ENCODE measurements around the gene MEG3. TPM values are rescaled to one million over a fixed set of nuclear protein-coding genes. Genes with fewer than 3 reads are reported as not detected.

The MEG3 gene
- total RNA-seq, 1 donor from 2014 or later = 219 TPM

DNA sequence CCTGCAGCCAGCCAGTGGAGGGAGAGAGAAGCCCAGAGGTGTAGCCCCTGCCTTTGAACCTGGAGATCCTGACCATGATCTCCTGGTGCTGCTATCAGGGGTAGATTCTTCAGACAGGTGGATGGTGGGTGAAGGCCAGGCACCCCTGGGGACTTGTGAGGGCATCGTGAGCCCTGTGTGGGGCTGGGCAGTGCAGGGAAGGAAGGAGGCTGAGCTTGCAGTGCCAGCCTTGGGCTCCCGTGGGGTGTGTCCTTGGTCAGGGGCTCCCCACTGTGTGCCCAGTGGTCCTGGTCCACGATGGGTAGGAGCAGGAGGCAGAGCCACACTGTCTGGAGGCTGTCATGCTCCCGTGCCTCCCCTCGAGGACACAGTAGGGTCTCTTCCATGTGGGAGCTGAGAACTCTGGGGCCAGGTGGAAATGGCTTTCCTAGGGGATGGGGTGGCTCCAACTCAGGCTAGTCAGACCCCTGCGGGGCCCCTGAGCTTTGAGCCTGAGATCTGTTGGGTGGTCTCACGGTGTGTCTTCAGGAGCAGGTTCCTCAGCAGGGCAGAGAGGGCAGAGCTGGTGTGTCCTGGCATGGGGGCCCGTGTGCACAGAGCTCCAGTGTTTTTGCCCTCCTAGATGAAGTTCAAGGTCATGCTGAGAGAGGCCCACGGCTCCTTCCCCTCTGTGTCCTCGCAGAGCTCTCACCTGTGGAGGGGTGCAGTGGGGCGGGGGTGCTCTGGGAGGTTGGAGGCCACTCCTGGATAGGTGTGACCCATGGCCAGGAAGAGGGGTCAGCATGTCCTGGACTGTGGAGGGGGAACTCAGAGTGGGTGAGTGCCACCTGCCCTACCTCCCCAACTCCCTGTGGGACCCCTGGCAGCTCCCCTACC is 52.6 kb downstream of the MEG3 start:
- DNase-seq (ENCODE audit: extremely low read depth, low read depth, low spot score) = no peak

DNA sequence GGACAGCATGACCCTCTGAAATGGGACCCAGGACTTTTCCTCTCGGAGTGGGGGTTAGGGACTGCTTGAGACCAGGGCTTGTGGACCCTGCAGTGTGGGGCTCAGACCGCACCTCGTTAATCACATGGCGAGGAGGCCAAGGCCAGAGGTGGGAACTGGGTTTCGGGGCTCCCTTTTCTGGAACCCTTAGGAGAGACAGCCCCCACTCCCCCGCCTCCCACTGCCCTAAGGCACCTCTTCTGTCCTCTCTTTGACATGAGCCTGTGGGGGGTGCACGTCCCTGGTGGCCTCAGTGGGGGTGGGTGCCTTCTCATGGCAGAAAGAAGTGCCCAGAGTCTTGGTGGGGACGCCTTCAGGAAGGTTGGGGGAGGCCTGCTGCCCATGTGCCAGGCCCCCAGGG is 53.3 kb downstream of the MEG3 start:
- no peak for DNase-seq (ENCODE audit: extremely low read depth, low read depth, low spot score)

DNA sequence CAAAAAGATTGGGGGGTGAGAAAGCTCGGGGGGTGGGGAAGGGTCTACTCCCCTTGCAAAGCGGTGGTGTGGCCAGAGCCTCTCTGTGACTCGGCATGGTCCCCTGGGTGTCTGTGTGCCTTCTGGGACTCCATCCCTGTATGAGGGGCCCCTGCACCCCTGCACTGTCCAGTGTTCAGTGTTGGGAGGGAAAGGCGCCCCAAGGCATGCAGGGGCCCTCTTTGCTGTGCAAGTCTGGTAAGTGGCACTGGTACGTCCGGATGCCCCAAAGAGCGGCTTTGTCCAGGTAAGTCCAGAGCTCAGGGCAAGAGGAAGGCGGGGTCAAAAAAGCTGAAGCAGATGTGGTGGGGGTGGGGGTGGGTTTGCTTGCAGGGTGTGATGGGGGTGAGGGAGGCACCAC is 53.9 kb downstream of the MEG3 start:
- no peak for DNase-seq (ENCODE audit: extremely low read depth, low read depth, low spot score)

DNA sequence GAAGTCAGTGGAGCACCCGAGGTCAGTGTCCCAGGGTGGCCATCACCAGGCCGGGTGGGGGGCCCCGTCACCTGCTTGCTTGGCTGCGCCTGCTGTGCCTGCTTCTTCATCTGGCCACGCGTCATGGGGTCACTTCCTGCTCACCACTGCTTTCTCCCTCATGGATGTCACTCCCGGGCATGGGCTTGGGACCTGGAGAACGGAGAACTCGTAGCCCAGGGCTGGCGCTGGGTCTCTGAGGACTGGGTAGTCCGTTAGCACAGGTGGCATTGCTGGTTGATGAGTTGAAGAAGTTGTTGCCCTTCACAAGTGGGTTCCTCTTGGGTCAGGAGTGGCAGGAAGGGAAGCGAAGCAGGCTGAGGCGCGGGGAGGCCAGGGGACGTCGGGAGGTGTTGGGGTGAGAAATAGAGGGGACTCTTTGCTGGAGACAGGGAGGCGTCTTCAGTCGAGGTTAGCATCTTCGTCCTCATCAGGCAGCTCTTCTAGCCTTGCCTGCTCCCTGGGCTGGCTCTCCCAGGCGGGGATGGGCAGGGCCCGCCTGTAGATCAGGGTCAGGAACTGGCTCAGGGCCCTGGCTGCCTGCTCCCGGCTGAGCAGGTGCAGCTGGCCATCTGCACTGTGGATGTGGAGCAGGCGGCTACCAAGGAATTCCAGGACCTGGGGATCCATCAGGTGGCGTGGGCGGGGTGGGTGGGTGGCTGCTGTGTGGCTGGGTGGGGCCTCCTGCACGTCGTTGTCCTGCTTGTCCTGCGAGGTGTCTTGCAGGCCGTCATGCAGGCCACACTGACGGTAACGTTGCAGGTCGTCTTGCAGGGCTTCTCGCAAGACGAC is 54.6 kb downstream of the MEG3 start:
- DNase-seq (ENCODE audit: extremely low read depth, low read depth, low spot score) = no peak

DNA sequence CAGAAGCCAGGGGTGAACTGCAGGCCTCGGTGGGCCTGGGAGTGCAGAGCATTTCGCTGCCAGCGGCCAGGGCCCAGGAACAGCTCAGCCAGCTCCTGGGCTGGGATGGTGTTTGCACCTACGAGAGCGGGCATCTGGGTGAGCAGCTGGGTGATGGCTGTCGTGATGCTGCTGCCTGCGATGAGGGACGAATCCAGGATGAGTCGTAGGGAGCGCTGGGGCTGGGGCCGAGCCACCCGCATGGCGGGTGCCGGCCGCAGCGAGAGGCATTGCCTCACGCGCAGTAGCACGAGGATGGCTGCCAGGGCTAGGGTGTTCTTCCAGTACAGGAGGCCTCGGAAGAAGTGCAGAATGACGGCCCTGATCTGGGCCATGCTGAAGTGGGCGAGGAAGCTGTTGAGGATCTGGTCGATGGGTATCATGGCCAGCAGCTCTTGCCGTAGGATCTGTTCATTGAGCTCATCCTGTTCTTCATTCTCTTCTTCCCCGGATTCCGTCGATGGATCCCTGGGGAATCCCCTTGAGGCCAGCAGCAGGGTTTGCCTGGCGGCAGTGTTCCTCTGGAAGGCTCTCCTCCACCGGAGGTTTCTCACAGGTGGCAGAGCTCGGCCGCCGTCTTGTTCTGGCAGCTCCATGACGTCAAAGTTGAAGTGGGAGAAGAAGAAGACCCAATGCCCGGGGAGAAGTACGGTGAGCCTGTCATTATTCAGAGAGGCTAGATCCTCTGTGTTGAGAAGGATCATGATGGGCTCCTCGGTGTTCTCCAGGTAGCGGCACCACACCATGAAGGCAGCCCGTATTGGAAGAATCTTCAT is 55.5 kb downstream of the MEG3 start:
- DNase-seq (ENCODE audit: extremely low read depth, low read depth, low spot score) = no peak

DNA sequence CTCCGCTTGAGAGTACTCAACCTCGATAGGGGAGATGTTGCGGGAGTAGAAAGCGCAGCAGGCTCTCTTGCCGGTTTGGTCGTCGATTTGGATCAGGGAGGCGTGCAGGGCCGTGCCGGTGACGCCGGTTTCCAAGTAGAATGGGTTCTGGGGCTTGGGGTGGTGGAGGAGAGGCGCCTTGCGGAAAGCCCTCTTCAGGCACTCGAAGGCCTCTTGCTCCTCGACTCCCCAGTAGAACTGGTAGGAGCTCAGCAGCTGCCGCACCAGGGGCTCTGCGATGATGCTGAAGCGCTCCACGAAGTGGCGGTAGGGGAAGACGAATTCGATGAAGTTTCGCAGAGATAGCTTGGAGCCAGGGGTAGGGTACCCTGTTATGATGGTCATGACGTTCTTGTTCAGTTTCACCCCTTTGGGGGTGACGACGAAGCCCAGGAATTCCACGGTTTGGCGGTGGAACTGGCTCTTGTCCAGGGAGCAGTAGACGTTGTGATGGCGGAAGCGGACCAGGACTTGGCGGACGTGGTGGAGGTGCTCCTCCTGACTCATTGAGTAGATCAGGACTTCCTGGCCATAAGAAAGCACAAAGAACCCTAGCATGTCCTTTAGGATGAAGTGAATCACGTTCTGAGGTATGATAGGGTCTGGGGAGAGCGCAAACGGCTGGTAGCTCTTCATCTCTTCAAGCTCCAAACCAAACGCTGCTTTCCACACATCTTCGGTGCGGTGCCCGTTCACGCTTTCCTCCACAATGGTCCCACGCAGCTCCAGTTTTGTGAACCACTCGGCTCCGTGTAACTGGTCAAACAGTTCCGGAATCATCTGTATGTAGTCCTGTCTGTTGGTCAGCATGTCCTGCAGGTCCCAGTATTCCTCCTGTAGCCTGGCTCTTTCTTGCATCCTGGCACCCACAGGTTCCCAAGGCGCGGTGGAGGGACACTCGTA is 56.4 kb downstream of the MEG3 start:
- DNase-seq (ENCODE audit: extremely low read depth, low read depth, low spot score) = no peak

DNA sequence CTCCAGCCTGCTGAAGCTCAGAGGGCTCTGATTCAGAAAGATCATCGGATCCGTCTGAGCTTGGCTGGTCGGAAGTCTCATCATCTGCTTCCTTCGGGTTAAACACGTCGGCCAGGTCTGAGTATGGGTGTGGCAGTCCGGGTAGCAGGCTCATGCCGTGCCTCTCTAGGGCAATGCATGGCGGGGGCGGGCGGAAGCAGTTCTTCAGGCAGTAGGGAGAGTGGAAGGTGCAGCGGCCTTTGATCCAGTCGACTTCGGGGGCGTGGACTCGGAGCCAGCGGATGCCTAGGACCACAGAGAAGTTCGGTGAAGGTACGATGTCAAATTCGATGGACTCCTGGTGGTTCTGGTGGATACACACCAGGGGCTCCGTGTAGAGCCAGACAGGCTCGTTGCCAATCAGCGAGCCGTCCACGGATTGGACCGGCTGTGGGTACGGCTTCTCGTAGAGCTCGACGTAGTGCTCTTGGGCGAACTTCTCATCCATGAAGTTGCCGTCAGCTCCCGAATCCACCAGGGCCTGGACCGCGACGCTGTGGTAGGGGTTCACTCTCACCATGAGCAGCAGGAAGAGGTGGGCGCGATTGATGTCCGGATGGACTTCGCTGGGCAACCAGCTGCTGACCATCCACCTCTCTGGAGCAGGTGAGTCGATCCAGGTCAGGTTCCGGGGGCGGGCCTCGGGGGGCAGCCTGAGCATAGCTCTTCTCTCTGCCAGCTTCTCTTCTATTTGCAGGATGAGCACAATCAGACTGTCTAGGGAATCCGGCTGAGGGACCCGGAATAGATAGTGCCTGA is 57.3 kb downstream of the MEG3 start:
- DNase-seq (ENCODE audit: extremely low read depth, low read depth, low spot score) = no peak

DNA sequence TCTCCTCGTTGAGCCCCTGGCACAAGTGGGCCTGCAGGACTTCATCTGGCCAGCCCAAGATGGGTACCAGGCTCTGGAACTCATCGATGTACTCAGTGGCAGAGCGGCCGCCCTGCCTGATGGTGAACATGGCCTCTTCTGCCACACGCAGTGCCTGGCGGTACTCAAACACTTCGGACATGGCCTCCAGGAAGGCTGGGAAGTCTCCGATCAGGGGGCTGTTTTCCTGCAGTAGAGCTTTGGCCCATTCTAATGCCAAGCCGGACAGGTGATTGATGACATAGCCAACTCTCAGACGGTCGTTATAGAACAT is 57.8 kb downstream of the MEG3 start:
- no peak for DNase-seq (ENCODE audit: extremely low read depth, low read depth, low spot score)

DNA sequence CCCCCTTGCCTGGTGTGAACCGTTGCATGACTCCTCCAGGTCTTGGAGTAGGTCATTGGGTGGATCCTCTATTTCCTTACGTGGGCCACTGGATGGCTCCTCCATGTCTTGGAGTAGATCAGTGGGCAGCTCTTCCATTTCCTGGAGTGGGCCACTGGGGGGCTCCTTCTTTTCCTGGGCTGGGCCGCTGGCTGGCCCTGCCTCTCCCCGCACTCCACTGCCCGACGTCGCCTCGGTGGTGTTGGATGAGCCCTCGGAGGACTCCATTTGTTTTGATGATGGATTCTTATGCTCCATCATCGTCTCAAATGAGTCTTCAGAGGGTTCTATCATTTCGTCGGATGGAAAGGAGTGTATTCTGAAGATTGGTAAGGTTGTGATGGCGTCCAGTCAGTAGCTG is 58.5 kb downstream of the MEG3 start:
- no peak for DNase-seq (ENCODE audit: extremely low read depth, low read depth, low spot score)

DNA sequence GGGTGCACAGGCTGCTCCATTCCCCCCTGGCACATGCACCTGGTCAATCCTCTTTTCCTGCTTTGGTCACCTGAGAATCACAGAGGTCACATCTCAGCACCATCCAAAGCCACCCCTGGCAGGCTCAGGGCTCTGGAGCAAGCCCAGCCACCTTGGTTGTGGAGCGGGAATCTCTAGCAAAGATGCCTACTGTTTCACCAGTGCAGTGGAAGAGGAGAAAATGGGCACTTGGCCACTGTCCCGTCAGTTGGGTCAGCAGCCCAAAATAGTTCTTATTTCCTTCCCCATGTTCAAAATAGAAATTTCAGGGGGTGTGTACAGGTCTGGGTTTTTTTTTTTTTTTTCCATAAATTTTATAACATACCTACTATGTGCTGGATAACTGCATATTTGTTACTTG is 59.3 kb downstream of the MEG3 start:
- DNase-seq (ENCODE audit: extremely low read depth, low read depth, low spot score) = no peak

DNA sequence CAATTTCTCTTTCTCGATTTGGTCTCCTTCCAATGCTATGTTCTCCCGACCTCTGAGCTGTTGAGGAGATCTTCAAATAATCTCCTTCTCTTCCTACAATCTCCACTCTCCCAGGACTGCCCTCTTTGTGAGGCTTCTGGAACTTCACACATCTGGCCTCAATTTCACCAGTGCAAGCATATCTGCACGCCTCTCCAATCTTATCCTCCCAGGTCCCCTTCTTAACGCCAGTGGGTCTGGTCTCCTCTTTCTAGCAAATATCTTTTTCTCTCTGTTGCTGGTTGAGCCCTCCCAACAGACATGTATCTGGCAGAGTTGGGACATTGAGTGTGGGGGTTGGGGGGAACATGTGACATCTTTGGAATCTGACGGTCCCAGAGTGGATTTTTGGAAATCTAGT is 59.7 kb downstream of the MEG3 start:
- DNase-seq (ENCODE audit: extremely low read depth, low read depth, low spot score) = no peak

DNA sequence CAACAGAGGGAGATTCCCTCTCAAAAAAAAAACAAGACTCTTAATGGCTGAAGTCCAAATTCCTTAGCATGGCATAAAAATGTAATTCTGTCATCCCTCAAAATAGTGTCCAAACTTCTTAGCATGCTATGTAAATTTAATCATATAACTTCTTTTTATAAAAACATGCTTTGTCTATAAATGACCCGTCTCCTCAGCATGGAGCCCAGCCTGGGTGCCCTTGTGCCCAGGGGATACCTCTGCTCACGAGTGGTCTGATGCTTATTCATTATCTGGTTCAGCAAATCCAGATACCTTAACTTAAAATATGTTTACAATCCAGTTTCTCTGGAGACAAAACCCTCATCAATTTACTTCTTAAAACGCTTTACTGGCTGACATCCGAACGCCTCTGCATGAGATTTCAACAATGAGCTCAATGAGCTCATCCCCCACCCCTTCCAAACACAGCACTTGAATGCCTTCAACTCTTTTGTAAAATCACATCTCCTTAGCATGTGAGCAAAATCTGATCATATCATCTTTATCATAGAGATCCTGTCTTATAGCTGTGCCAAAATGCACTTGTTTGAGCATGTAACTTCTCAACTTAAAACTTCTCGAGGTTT is 61.9 kb downstream of the MEG3 start:
- no peak for DNase-seq (ENCODE audit: extremely low read depth, low read depth, low spot score)

DNA sequence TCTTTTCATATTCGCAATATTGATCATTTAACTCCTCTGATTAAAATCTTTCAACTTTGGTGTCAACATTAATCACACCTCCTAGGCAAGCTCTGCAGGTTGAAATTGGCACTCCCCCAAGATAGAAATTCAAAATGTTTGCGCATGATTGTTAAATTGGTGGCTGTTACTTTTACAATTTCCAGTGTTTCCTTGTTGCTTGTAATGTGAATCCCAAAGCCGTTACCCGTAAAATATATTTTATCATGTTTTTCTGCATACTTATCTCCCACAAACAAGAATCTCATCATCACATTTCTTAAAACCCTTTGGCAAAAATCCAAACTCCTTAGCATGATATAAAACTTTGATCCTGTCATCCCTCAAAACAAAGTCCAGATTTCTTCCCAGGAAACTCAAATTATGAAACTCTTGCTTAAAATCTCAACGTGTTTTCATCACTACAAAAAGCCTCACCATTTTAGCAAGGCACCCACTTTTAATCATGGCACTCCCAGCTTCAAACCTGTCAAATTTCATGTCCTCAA is 62.9 kb downstream of the MEG3 start:
- no peak for DNase-seq (ENCODE audit: extremely low read depth, low read depth, low spot score)

DNA sequence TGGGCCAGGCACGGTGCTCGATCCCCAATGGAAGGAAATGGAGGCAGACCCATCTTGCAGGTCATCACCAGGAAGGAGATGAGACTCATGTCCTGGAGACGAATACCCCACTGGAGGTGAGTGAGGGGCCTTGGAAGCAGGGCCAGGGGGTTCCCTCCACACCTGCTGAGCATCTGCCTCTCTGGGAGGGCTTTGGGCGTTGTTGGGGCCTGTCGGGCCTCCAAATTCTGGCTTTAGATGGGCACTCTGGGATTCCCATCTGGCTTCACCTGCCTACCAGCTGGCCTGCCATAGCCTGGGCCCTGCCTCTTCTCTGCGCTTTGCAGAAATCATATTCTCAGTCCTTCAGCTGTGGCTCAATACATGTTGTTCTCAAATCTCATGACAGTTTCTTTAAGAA is 63.7 kb downstream of the MEG3 start:
- no peak for DNase-seq (ENCODE audit: extremely low read depth, low read depth, low spot score)

DNA sequence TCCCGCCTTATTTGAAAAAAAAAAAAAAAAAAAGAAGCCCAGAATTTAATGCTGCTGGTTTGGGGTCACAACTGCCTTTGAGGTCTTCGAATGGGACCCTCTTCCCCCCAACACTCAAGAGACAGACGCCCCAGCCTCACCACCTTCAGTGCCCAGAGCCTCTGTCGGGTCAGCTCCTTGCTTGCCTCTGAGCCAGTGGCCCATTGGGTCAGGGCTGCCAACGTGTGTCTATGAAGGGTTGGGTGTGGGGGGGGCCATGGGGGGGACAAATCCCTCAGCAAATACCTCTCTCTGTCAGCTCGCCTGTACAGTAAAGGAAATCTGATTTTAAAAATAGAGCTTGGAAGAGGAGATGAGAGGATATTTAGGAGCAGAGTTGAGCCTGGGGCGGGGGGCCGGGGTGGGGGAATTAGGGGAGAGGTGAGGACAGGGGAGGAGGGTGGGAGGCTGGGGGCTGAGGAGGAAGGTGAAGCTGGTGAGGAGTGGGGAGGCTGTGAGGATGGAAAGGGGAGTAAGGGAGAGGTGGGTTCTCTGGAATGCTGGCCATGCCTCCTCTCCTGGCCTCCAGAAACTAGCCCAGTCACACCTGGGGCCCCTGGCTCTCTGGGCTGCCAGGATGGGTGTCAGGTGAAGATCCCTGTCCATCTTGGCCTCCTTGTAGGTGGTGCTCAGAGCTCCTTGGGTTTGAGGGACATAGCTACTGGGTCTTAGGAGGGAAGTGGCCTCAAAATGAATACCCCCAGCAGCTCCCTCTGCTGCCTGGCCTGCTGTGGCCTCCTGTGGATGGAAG is 64.3 kb downstream of the MEG3 start:
- no peak for DNase-seq (ENCODE audit: extremely low read depth, low read depth, low spot score)

DNA sequence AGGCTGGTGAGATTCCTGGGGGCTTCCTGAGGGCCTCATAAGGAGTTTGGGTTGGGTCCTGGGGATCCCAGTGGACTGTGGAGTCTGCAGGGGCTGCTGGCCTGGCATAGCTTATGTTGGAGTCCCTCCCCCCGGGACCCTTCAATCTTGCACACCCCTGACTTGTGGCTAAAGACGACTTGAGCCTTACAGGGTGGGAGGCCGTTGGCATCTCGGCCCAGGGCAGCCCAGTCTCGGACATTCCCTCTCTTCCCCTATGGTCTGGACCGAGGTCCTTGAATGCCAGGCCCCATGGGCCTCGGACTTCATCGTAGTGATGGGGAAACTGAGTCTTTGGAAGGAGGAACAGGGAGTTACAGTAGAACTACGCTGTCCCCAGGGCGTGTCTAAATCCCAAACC is 65.1 kb downstream of the MEG3 start:
- DNase-seq (ENCODE audit: extremely low read depth, low read depth, low spot score) = no peak

DNA sequence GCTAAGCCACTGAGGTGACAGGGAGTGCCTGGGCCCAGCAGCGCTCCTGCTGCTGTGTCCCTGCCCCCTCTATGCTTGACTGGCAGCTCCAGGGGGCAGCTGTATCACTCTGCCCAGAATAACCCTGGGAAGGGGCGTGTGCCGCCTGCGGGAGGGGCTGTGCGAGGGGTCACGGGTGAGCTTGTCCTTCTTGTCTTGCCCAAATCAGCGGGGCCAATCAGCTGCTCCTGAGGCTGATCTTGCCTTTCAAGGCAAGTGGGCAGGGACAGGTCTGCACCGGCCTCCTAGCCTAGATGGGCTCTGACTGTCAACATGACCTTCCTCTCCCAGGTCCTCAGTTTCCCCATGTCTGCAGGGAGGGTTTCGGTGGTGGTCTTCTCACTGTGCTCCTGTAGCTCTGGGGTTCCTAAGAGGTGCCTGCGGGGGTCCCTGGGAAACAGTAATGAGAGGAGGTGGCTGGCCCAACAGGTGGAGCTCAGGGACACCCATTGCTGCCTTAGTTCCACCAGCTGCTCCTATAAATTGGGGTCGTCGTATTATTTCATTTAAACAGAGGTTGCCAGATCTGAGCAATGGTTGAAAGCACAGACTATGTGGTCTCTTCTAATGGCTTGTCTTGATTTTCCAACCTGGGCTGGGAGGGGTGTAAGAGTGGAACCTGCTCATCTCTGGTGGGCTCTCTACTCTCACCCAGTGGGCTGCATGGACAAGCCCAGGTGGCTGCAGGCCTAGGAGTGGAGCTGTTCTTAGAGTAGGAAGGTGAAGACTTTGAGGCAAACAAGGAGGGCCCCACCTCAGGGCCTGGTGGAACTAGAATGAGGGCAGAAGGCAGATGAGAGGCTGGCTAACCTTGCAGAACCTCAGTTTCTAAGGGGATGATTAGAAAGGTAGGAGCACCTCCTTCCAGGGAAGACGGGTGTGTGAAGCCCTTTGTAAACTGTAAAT is 65.9 kb downstream of the MEG3 start:
- no peak for DNase-seq (ENCODE audit: extremely low read depth, low read depth, low spot score)
